Measurements from ENCODE around the gene GRAMD2B. TPM values are rescaled to one million over a fixed set of nuclear protein-coding genes. Genes with fewer than 3 reads are reported as not detected.

The GRAMD2B gene
- total and polyA plus RNA-seq, 2 experiments from 2014 or later = 18.9 to 32.5 TPM

GRCh38 chr5:126535856-126536545 is 112.8 kb downstream of the GRAMD2B start:
- TF ChIP-seq CTCF (IDR thresholded peaks at IDR 0.05; ENCODE audit: poor library complexity) (no peak), EZH2 (IDR thresholded peaks at IDR 0.05; ENCODE audit: borderline replicate concordance) (no peak), EZH2phosphoT487 (IDR thresholded peaks at IDR 0.05; ENCODE audit: low read depth, severe bottlenecking, unreplicated experiment) (no peak)
- no peak for DNase-seq (ENCODE audit: low spot score)
- Histone ChIP-seq H4K20me1 (ENCODE audit: insufficient read depth, poor library complexity, severe bottlenecking) (no peaks in the 10 kb centered on the region), H3K4me2 (no peak overlapping the region), H2AFZ (no peak overlapping the region), H3K27ac (no peak overlapping the region), H3K9me2 (replicated peaks; ENCODE audit: insufficient read depth) (no peaks in the 10 kb centered on the region), H3K4me1 (ENCODE audit: insufficient read depth) (peaks cover 12% of the 10 kb centered on the region), H3K36me3 (replicated peaks; ENCODE audit: insufficient read depth, low read depth) (no peaks in the 10 kb centered on the region), H3K9me3 (ENCODE audit: low read depth) (no peaks in the 10 kb centered on the region), H3K4me3 (no peak overlapping the region), H3K27me3 (no peaks in the 10 kb centered on the region), H3K79me2 (no peaks in the 10 kb centered on the region)
- WGBS (ENCODE audit: low lambda C conversion rate, missing lambda C conversion rate) = 87% methylated on average over 4 of the region's 4 CpGs

GRCh38 chr5:126536874-126537273 is 113.7 kb downstream of the GRAMD2B start:
- no peak overlapping the region for H3K27ac ChIP-seq
- peaks cover 3% of the 10 kb centered on the region for H3K4me1 ChIP-seq (ENCODE audit: insufficient read depth)
- H2AFZ ChIP-seq = no peak overlapping the region
- H3K9me3 ChIP-seq (ENCODE audit: low read depth) = no peaks in the 10 kb centered on the region
- H3K4me2 ChIP-seq = no peak overlapping the region
- H3K9me2 ChIP-seq (replicated peaks; ENCODE audit: insufficient read depth) = no peaks in the 10 kb centered on the region
- TF ChIP-seq EZH2 (IDR thresholded peaks at IDR 0.05; ENCODE audit: borderline replicate concordance) (no peak), EZH2phosphoT487 (IDR thresholded peaks at IDR 0.05; ENCODE audit: low read depth, severe bottlenecking, unreplicated experiment) (no peak), CTCF (IDR thresholded peaks at IDR 0.05; ENCODE audit: poor library complexity) (no peak)
- no peaks in the 10 kb centered on the region for H3K79me2 ChIP-seq
- H3K4me3 ChIP-seq = no peak overlapping the region
- no peaks in the 10 kb centered on the region for H3K27me3 ChIP-seq
- H3K36me3 ChIP-seq (replicated peaks; ENCODE audit: insufficient read depth, low read depth) = no peaks in the 10 kb centered on the region
- H4K20me1 ChIP-seq (ENCODE audit: insufficient read depth, poor library complexity, severe bottlenecking) = no peaks in the 10 kb centered on the region
- 85% methylated on average over 3 of the region's 3 CpGs for WGBS (ENCODE audit: low lambda C conversion rate, missing lambda C conversion rate)
- DNase-seq (ENCODE audit: low spot score) = no peak

- H3K36me3 ChIP-seq (replicated peaks; ENCODE audit: insufficient read depth, low read depth) = no peaks in the 10 kb centered on the region
- no peak overlapping the region for H2AFZ ChIP-seq
- no peaks in the 10 kb centered on the region for H3K9me3 ChIP-seq (ENCODE audit: low read depth)
- H3K27ac ChIP-seq = peak overlapping the region; percentile 16
- no peak for DNase-seq (ENCODE audit: low spot score)
- peaks cover 3% of the 10 kb centered on the region for H3K4me1 ChIP-seq (ENCODE audit: insufficient read depth)
- H3K79me2 ChIP-seq = no peaks in the 10 kb centered on the region
- H3K27me3 ChIP-seq = no peaks in the 10 kb centered on the region
- no peaks in the 10 kb centered on the region for H3K9me2 ChIP-seq (replicated peaks; ENCODE audit: insufficient read depth)
- H3K4me3 ChIP-seq = no peak overlapping the region
- no peak overlapping the region for H3K4me2 ChIP-seq
- 59% methylated on average over 1 of the region's 1 CpG for WGBS (ENCODE audit: low lambda C conversion rate, missing lambda C conversion rate)
- TF ChIP-seq CTCF (IDR thresholded peaks at IDR 0.05; ENCODE audit: poor library complexity) = no peak
- no peak for TF ChIP-seq EZH2 (IDR thresholded peaks at IDR 0.05; ENCODE audit: borderline replicate concordance)
- TF ChIP-seq EZH2phosphoT487 (IDR thresholded peaks at IDR 0.05; ENCODE audit: low read depth, severe bottlenecking, unreplicated experiment) = no peak
- H4K20me1 ChIP-seq (ENCODE audit: insufficient read depth, poor library complexity, severe bottlenecking) = no peaks in the 10 kb centered on the region
Observed at GRCh38 chr5:126538579-126538978, 115.4 kb downstream of the GRAMD2B start.
